IPS DF 19.7 (cell line): ENCODE measurements around the gene COLQ.
A peak's percentile ranks its signal among the peaks of the same experiment; 100 is the strongest.
"Not testable (repeated sequence)": the region's sequence is repeated elsewhere in the genome, so short reads cannot be mapped to it uniquely, and the experiment has no call there.

Source experiments
- DNase-seq: peaks from one replicate; pipeline ENCODE4 v3.0.0-alpha.2; 2013; ENCODE audit warnings: low read depth, low spot score

COLQ gene

DNA sequence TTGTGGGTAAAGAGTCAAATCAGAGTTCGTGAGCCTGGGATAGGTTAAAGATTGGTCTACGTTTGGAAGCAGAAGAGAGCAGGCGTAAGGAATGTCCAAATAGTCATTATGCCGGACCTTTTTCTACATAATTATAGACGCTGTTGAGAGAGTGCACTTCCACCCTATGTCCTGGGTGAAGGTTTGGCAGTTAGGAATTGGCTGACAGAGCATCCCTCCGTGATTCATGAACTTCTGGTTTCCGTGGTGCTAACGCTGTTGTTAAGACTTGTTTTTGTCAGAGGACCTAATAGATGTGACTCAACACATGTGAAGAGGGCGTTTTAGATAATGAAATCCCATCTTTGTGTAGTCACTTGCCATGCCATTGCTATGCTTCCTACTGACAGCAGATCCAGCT, 93.0 kb downstream of the COLQ start:
- no peak for DNase-seq

DNA sequence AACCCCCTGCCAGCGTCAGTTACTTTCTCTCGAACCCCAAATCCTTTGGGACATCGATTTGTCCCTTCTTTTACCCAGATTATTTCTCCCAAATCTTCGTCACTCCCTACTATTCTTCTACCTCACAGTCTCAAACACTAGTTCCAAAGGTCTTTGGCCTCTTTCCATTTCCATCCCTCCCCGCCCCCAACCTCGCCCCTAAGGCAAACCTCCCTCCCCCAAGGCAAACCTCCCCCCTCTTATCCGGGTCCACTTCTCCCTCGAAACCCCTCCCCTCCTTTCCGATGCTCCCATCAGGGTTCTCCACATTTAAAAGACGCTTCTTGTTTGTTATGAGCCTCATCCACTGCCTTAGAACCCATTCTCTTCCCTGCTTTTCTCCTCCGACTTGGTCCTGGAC, 93.5 kb downstream of the COLQ start:
- no peak for DNase-seq

DNA sequence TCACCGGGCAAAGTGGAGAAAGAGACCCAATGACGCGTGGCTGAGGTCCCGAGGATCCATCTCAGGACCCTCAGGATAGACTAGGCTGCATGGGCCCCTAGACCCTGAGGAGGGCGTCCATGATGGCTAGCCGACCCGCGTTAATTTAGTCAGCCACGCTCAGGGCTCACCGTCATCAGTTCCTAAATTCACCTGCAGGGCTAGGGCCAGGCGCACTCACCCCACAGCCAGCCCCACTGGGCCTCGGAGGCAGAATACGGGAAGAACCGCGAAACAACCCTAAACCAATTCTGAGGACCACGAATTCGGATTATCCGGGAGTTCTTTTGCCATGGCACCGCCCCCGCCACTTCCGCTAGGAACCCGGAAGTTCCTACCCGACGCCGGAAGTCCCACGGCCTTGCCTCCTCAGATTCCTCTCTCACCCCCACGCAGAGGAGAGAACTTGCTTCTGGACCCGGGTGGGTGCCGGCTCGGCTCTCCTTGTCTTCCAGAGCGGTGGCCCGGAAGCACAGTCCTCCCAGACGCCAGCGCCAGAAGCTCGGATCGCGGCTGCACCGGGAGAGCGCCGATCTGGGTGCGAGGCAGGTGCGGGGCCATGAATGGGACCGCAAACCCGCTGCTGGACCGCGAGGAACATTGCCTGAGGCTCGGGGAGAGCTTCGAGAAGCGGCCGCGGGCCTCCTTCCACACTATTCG, 94.2 kb downstream of the COLQ start, which contains the start of the genes EAF1 and METTL6:
Gene EAF1, plus strand, starts transcription at position 417 of the 699 bp plus-strand sequence. Its CDS starts 182 bp downstream, at position 599.
Gene METTL6, minus strand, starts transcription at position 363 of the 699 bp plus-strand sequence. CDS start 1,033 bp downstream, outside the sequence.
- peak; percentile 40 for DNase-seq

DNA sequence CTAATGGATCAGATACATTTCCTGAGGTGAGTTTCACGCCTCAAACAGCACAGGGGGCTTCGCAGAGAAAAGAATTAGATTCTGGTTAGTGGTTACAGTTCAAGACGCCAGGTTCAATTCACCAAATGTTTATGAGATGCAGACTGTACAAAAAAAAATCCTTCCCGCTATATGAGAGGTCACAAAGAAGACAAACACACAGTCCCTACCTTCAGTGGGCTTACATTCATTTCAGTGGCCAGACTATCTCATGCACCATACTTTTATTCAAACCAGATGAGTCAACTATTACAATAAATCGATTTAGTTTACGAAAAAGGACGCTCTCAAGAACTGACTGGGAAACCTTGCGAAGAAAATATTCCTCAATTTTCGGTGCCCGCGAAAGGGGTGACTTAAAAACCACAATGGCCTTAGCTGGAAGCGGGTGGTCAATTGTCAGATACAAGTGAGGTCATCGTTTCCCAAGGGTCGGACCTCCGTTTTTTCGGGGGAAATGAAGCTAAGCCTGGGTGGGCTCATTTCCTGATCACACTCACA, 94.9 kb downstream of the COLQ start:
- no peak for DNase-seq

DNA sequence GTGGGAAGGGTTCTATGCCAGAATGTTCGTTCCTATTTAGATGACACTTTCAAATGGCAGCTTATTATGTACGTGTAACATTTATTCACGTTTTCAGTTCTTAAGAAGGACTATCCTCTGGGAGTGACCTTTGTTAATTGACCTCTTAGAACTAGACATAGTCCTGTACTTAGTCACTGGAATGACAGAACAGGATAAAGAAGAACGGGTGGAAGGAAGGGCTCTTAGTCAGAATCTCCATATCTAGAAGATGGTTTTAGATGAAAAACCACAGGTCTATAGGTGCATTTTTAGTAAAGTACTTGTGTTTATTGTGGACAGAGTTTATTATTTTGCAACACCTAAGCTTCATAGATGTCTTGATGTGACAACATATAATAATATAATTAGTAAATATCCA, 100.6 kb downstream of the COLQ start:
- DNase-seq = no peak

DNA sequence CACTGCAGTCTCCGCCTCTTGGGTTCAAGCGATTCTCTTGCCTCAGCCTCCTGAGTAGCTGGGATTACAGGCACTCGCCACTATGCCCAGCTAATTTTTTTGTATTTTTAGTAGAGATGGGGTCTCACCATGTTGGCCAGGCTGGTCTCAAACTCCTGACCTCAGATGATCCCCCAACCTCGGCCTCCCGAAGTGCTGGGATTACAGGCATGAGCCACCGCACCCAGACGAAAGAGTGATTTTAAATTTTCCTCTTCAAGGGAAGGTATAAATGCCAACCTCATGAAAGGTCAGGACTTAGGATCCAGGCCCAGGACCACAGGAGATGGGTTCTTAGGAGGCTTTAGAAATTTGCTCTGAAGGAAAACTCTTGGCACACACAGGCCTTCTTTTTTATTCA, 110.5 kb downstream of the COLQ start:
- DNase-seq = not testable (repeated sequence)

DNA sequence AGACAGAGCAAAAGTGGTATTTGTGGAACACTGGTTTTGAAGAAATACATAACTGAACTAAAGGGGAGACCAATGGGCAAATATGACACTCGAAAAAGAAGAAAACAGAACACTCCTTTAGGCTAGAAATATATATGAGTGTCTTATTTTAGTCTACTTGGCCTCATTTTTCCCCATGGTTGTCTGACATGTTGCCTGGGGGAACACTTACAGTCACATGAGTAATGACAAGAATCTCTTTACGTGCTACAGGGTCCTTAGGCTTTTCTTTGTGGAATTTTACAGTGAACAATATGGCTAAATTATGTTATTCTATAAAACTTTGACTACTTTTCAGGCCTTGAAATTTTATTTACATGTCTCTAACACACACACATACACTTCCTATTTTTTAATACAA, 111.7 kb downstream of the COLQ start:
- no peak for DNase-seq

DNA sequence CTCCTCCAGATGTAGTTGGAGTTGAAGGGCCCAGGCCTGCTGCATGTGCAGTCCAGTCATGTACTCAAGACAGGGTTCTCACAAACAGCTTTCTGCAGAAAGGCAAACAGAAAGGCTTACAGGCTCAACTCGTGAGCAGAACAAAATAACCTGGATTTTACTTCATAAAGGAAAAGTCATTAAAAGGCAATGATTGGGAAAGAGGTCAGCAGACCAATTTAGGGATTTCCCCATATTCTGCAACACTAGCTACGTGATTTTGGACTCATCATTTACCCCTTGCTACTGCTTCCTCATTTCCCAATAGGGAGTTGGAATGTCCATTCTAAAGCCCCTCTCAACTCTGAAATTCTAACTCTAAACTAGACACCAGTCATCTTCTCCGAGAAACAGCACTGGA, 112.3 kb downstream of the COLQ start:
- no peak for DNase-seq

DNA sequence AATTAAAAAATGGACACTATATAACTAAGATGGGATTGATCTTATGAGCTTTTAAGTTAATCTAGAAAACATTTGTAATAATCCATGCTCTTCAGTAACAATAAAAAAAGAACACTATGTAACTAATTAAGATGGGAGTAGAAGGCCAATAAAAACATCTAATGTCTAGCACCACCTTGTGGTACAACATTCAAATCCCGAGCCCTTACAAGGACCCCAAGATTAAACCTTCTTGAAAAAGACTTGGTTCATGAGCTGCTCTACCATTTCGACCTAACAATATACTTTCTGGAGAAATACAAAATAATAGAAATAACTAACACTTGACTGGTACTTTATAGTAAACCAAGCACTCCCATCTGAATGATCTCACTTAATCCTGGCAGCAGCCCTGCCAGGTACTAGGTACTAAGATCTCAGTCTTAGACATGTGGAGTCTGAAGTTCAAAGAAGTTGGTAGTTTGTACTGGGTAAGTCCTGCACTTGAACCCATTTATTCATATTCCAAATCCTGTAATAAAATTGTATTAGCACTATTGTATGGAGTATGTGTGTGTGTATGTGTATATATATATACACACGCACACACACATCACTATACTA, 116.0 kb downstream of the COLQ start:
- peak; percentile 12 for DNase-seq

DNA sequence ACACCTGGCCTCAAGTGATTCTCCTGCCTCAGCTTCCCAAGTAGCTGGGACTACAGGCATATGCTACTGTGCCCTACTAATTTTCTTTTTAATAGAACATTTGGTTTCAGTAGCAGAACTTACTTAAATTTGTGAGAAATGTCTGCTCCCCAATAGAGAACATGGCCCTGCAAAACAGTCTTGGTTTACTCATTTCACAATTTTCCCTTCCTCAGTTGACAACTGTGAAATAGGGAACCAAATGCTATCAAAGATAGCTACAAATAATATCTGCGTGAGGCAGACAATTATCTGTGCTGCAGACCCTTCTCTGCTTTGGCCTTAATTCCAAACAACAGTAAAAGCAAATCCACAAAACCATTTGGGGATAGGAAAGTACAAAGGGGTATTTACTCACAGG, 116.7 kb downstream of the COLQ start:
- no peak for DNase-seq

DNA sequence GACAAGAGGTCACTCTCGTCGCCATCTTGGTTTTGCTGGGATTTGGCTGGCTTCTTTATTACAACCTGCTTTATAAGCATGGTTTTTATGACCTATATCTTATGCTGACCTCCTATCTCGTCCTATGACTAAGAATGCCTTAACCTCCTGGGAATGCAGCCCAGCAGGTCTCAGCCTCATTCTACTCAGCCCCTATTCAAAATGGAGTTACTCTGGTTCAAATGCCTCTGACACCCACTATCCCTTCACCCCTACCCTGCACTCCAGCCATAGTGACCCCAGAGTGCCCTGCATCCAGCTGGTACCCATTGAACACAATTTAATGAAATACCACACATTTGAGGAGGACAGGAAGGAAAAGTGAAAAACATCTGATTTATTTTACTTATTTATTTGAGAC, 117.5 kb downstream of the COLQ start:
- no peak for DNase-seq

DNA sequence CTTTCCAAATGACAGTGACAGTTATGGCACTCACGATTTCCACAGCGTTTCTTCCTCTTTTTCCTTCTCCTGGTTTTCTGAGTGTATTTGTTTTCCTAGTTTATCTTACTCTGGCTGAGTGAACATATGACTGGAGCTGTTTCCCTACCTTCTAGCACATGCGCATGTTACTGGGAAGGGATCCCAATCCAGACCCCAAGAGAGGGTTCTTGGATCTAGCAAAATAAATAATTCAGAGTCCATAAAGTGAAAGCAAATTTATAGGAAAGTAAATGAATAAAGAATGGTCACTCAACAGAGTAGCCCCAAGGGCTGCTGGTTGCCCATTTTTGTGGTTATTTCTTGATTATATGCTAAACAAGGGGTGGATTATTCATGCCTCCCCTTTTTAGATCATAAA, 118.0 kb downstream of the COLQ start:
- DNase-seq = no peak

DNA sequence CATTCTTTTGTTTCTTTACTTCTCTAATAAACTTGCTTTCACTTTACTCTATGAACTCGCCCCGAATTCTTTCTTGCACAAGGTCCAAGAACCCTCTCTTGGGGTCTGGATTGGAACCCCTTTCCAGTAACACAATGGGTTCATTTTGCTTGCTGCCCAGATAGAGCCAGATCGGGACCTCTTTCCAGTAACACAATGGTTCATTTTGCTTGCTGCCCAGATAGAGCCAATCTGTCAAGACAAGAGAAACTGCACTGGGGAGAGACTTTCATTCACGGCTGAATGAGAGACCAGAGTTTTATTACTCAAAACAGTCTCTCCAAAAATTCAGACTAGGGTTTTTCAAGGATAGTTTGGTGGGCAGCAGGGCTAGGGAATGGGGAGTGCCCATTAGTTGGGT, 119.6 kb downstream of the COLQ start:
- no peak for DNase-seq
